Panc1 (cell line): ENCODE data around the gene IFIT1.

Source experiments
- CTCF ChIP-seq: fragments of 450-650 bp; IDR thresholded peaks from 2 replicates; pipeline ENCODE4 v1.5.1; 2017; ENCODE audit warnings: mild to moderate bottlenecking
- POLR2AphosphoS5 ChIP-seq: IDR thresholded peaks from 2 replicates; pipeline ENCODE4 v1.6.1; 2012; ENCODE audit warnings: mild to moderate bottlenecking, low read depth, low read length, moderate library complexity
- SIN3A ChIP-seq: IDR thresholded peaks from 2 replicates; pipeline ENCODE4 v1.6.1; 2012; ENCODE audit warnings: low read depth, mild to moderate bottlenecking, low read length, moderate library complexity, borderline replicate concordance; ENCODE audit not compliant: insufficient read depth
- TCF7L2 ChIP-seq: IDR thresholded peaks from 2 replicates; pipeline ENCODE4 v1.6.1; 2011; ENCODE audit warnings: mild to moderate bottlenecking, low read depth, low read length, inconsistent platforms

- no peak for TF ChIP-seq CTCF
- no peak for TF ChIP-seq SIN3A
- no peak for TF ChIP-seq POLR2AphosphoS5
- TF ChIP-seq TCF7L2: no peak
These were observed 34.4 kb upstream of the IFIT1 start for GRCh38 chr10:89357975-89358374.
